ENCODE measurements around the gene TOR4A.
"Not testable (repeated sequence)": the region's sequence is repeated elsewhere in the genome, so short reads cannot be mapped to it uniquely, and the experiment has no call there.

Gene TOR4A

GRCh38 chr9:137319011-137319738 lies 41.6 kb downstream of the TOR4A start:
- peak; percentile 17 for DNase-seq (ENCODE audit: low read depth)

DNA sequence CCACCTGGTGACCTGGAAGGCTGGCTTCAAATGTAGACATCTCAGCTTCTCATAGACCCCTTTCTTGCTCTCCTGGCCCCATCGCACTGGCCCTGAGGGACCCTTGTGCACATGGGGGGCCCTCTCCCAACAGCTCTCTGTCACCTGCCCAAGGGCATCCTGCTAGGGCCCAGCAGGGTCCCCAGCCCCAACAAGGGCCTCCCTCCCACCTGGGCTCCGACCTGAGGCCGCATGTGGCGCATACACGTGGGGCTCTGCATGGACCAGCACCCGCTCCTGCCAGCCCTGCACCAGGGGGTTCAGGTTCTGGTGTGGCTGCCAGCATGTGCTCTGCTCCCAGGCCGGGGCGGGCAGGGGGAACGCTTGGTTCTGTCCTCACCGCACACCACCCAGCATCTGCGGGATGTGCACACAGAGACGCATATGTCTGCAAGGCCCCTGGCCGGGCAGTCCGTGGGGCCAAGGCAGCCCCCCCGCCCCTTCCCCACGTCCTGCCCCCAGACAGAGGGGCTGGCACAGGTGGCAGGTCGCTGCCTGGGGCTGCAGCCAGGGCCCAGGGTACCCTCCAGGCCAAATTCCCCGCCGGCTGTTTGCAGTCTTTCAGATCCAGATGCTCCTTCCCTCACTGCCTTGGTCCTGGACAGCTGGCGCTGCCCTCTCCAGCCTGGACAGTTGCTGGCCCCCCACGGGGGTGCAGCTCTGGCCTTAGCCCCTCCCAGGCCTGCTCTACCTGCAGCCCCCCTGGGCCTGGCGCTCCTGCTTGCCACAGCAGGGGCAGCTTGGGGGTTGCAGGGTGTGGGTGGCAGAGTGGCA lies 42.4 kb downstream of the TOR4A start:
- DNase-seq (ENCODE audit: low read depth) = no peak

GRCh38 chr9:137320555-137321384 lies 43.2 kb downstream of the TOR4A start:
- DNase-seq (ENCODE audit: low read depth) = no peak

DNA sequence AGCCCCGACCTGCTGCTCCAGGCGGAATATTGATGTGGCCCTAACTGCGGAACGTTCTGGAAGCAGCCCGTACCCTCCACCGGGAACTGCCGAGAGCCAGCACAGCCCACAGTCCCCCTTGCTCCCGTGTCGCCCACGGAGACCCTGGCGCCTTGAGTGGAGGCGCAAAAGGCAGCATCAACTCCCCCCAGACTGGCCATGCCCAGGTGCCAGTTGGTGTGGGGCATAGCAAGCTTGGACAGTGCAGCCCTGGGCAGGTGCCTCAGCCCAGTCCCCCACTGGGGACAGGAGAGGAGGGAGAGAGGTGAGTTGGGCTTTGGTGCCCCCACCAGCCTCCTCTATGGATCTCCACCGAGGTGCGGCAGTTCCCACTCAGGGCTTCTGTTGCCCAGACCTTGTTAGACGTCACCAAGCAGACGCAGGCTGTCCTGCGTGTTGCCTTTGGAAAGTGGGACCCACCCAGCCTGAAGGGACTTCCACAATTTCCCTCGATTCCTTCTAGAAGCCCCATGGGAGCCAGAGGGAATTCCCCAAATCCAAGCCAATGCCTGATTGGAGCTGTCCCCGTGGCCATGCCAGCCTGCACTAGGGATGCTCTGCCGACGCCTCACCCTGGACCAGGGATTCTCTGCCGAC lies 44.3 kb downstream of the TOR4A start:
- DNase-seq (ENCODE audit: low read depth) = no peak

- no peak for DNase-seq (ENCODE audit: low read depth)
Observed at GRCh38 chr9:137323531-137324331, 46.2 kb downstream of the TOR4A start.

DNA sequence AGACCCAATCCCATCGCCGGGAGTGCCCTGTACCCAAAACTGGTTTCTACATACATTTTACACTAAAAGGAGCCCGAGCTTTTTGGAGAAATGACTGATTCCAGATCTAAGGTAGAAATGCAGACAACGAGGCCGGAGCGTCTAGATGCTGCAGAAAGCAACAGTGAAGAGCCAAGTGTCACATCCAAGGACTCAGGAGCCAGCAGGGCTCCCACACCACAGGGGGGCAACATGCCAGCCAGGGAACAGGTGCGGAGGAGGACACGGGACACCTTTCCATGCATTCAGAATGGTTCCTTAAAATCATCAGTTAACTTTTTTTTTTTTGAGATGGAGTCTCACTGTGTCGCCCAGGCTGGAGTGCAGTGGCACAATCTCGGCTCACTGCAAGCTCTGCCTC lies 47.6 kb downstream of the TOR4A start:
- no peak for DNase-seq (ENCODE audit: low read depth)

DNA sequence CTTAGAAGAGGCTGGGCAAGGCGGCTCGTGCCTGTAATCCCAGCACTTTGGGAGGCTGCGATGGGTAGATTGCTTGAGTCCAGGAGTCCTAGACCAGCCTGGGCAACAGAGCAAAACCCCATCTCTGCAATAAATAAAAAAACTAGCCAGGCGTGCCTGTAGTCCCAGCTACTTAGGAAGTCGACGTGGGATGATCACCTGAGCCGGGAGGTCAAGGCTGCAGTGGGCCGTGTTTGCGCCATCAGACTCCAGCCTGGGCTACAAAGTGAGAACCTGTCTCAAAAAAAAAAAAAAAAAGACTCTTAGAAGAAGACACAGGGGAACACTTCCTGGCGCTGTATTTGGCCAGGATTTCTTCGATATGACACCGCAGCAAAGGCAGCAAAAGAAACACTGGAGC lies 48.3 kb downstream of the TOR4A start:
- no peak for DNase-seq (ENCODE audit: low read depth)

- no peak for DNase-seq (ENCODE audit: low read depth)
Observed at GRCh38 chr9:137326445-137327065, 49.0 kb downstream of the TOR4A start.

GRCh38 chr9:137327641-137328550 lies 50.4 kb downstream of the TOR4A start:
- DNase-seq (ENCODE audit: low read depth) = not testable (repeated sequence)

- DNase-seq (ENCODE audit: low read depth) = not testable (repeated sequence)
Observed at GRCh38 chr9:137329590-137329989, 52.1 kb downstream of the TOR4A start.

GRCh38 chr9:137330689-137331088 lies 53.2 kb downstream of the TOR4A start:
- DNase-seq (ENCODE audit: low read depth) = no peak

- no peak for DNase-seq (ENCODE audit: low read depth)
Observed at GRCh38 chr9:137331929-137332328, 54.4 kb downstream of the TOR4A start.
